IPS DF 6.9 (cell line): ENCODE data around the gene LRRK1.

Experiments used
- DNase-seq: peaks from one replicate; pipeline ENCODE4 v3.0.0-alpha.2; 2013; ENCODE audit warnings: low read depth, low spot score
- H3K27ac ChIP-seq: one replicate; pipeline ENCODE4 v1.5.1; 2013; ENCODE audit warnings: low read length, control low read depth
- H3K27me3 ChIP-seq: 2 replicates; pipeline ENCODE4 v1.6.1; 2013; ENCODE audit warnings: mild to moderate bottlenecking, low read length; ENCODE audit not compliant: control insufficient read depth, insufficient read depth
- H3K36me3 ChIP-seq: 2 replicates; pipeline ENCODE4 v1.6.1; 2013; ENCODE audit warnings: low read length; ENCODE audit not compliant: control insufficient read depth, insufficient read depth
- H3K4me1 ChIP-seq: 2 replicates; pipeline ENCODE4 v1.6.1; 2013; ENCODE audit warnings: low read length; ENCODE audit not compliant: control insufficient read depth, insufficient read depth
- H3K4me3 ChIP-seq: 2 replicates; pipeline ENCODE4 v1.5.1; 2013; ENCODE audit warnings: mild to moderate bottlenecking, low read length
- H3K9me3 ChIP-seq: 2 replicates; pipeline ENCODE4 v1.6.1; 2013; ENCODE audit warnings: low read length, inconsistent platforms; ENCODE audit not compliant: control insufficient read depth, insufficient read depth
- WGBS: extraction: QIAGEN DNeasy Blood & Tissue Kit; methylation state at CpG from one replicate; pipeline ENCODE4 v1.1.7; 2013; ENCODE audit warnings: mixed read lengths, missing lambda C conversion rate; ENCODE audit not compliant: insufficient read length, insufficient coverage; 5-methylcytosine and 5-hydroxymethylcytosine counted together

Gene LRRK1

GRCh38 chr15:100949691-100950090 is 30.5 kb downstream of the LRRK1 start:
- no CpG with 5 or more reads among the region's 1 CpG for WGBS
- Histone ChIP-seq H3K4me1 (0 out of 2 replicates have a peak, but pooled peaks cover 3% of the 10 kb centered on the region), H3K27ac (no peak overlapping the region), H3K27me3 (no peaks in the 10 kb centered on the region), H3K36me3 (no peaks in the 10 kb centered on the region), H3K4me3 (no peak overlapping the region), H3K9me3 (no peaks in the 10 kb centered on the region)
- no peak for DNase-seq

- Histone ChIP-seq H3K36me3 (no peaks in the 10 kb centered on the region), H3K4me3 (no peak overlapping the region), H3K27ac (no peak overlapping the region), H3K27me3 (no peaks in the 10 kb centered on the region), H3K9me3 (no peaks in the 10 kb centered on the region), H3K4me1 (0 out of 2 replicates have a peak, but pooled peaks cover 3% of the 10 kb centered on the region)
- DNase-seq, result no peak
- no CpG with 5 or more reads among the region's 5 CpGs for WGBS
Measured at GRCh38 chr15:100951965-100952364, 32.8 kb downstream of the LRRK1 start.

- no peak for DNase-seq
- Histone ChIP-seq H3K4me1 (0 out of 2 replicates have a peak, but pooled peaks cover 3% of the 10 kb centered on the region), H3K27me3 (no peaks in the 10 kb centered on the region), H3K4me3 (no peak overlapping the region), H3K36me3 (no peaks in the 10 kb centered on the region), H3K9me3 (no peaks in the 10 kb centered on the region), H3K27ac (no peak overlapping the region)
- no CpG with 5 or more reads among the region's 3 CpGs for WGBS
Measured at GRCh38 chr15:100952566-100952965, 33.4 kb downstream of the LRRK1 start.

- H3K4me3 ChIP-seq, result no peak overlapping the region
- H3K27me3 ChIP-seq, result no peaks in the 10 kb centered on the region
- H3K36me3 ChIP-seq, result no peaks in the 10 kb centered on the region
- no peak overlapping the region for H3K27ac ChIP-seq
- DNase-seq, result no peak
- no peaks in the 10 kb centered on the region for H3K4me1 ChIP-seq
- H3K9me3 ChIP-seq, result no peaks in the 10 kb centered on the region
- WGBS, result no CpG with 5 or more reads among the region's 10 CpGs
Measured at GRCh38 chr15:100958326-100959065, 39.3 kb downstream of the LRRK1 start.

GRCh38 chr15:100959066-100960050 is 40.2 kb downstream of the LRRK1 start:
- WGBS, result no CpG with 5 or more reads among the region's 14 CpGs

GRCh38 chr15:100966997-100967396 is 47.8 kb downstream of the LRRK1 start:
- no CpG with 5 or more reads among the region's 4 CpGs for WGBS
- H3K36me3 ChIP-seq, result no peaks in the 10 kb centered on the region
- no peak overlapping the region for H3K4me3 ChIP-seq
- H3K4me1 ChIP-seq, result no peaks in the 10 kb centered on the region
- no peak overlapping the region for H3K27ac ChIP-seq
- no peaks in the 10 kb centered on the region for H3K9me3 ChIP-seq
- no peak for DNase-seq
- H3K27me3 ChIP-seq, result no peaks in the 10 kb centered on the region

More at GRCh38 chr15:100959066-100960050, 40.2 kb downstream of the LRRK1 start:
- Histone ChIP-seq H3K27me3 (no peaks in the 10 kb centered on the region), H3K4me1 (no peaks in the 10 kb centered on the region), H3K9me3 (no peaks in the 10 kb centered on the region), H3K4me3 (no peak overlapping the region), H3K27ac (no peak overlapping the region), H3K36me3 (no peaks in the 10 kb centered on the region)
- DNase-seq, result no peak

GRCh38 chr15:100968050-100968966 is 49.2 kb downstream of the LRRK1 start:
- Histone ChIP-seq H3K4me1 (no peaks in the 10 kb centered on the region), H3K27me3 (peaks cover 9% of the 10 kb centered on the region; the same call in 1 of the 2 replicates), H3K36me3 (no peaks in the 10 kb centered on the region), H3K9me3 (no peaks in the 10 kb centered on the region), H3K27ac (no peak overlapping the region), H3K4me3 (no peak overlapping the region)
- no CpG with 5 or more reads among the region's 3 CpGs for WGBS
- DNase-seq, result no peak

GRCh38 chr15:100972975-100973350 is 53.8 kb downstream of the LRRK1 start:
- Histone ChIP-seq H3K27ac (no peak overlapping the region), H3K9me3 (no peaks in the 10 kb centered on the region), H3K36me3 (no peaks in the 10 kb centered on the region), H3K4me3 (peak overlapping the region; percentile 31; the same call in 1 of the 2 replicates), H3K27me3 (peaks cover 20% of the 10 kb centered on the region; the same call in 1 of the 2 replicates), H3K4me1 (peaks cover 5% of the 10 kb centered on the region)
- DNase-seq, result no peak
- WGBS, result no CpG with 5 or more reads among the region's 36 CpGs

- peak overlapping the region; percentile 31; the same call in 1 of the 2 replicates for H3K4me3 ChIP-seq
- no peak overlapping the region for H3K27ac ChIP-seq
- H3K4me1 ChIP-seq, result peaks cover 5% of the 10 kb centered on the region
- peaks cover 20% of the 10 kb centered on the region; the same call in 1 of the 2 replicates for H3K27me3 ChIP-seq
- H3K9me3 ChIP-seq, result no peaks in the 10 kb centered on the region
- DNase-seq, result no peak
- WGBS, result no CpG with 5 or more reads among the region's 90 CpGs
- no peaks in the 10 kb centered on the region for H3K36me3 ChIP-seq
Measured at GRCh38 chr15:100973351-100974111, 54.4 kb downstream of the LRRK1 start.
